Coronary artery (tissue), 2 donors: ENCODE data around the gene SOX18.

Source experiments
- DNase-seq: peaks from one replicate; pipeline ENCODE4 v3.0.0-alpha.2; 2017; ENCODE audit warnings: low spot score
- H3K27ac ChIP-seq, 2 donors: fragments of 200-600 bp; sonication (generic); one replicate each; pipeline ENCODE4 v1.5.1; 2016 to 2019
- H3K4me3 ChIP-seq: fragments of 200-600 bp; sonication (generic); 2 replicates; pipeline ENCODE4 v1.5.1; 2016; ENCODE audit warnings: mild to moderate bottlenecking, moderate library complexity
- TF ChIP-seq, protein P1 (sequence below): fragments of 200-600 bp; sonication (generic); IDR thresholded peaks from one replicate; pipeline ENCODE4 v1.5.1; 2019; ENCODE audit warnings: antibody characterized with exemption

Gene SOX18

DNA sequence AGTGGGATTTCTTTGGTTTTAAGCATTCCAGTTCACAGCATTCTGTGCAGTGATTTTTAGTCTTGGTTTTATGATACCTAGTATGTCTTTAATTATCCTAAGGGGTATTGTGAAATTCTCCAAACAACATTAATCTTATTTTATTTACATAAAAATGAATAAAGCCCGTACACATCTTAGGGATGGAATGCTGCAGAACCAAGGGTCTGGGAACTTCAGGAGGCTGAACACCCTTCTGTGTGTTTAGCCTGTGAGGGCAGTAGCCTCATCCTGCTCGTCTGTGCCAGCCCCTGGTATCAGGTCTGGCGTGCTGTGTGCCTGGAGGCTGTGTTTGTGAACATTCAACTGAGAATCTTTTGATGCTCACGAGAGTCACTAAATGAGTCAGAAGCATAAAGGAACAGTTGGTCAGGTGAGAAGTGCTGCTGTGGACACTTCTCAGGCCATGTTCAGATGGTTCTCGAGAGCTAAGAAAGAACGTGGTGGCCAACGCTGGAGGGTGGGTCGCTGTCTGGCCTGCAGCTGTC, 38.7 kb downstream of the SOX18 start:
- H3K4me3 ChIP-seq, result no peak overlapping the region
- no peak overlapping the region for H3K27ac ChIP-seq
- TF ChIP-seq, protein P1, sequence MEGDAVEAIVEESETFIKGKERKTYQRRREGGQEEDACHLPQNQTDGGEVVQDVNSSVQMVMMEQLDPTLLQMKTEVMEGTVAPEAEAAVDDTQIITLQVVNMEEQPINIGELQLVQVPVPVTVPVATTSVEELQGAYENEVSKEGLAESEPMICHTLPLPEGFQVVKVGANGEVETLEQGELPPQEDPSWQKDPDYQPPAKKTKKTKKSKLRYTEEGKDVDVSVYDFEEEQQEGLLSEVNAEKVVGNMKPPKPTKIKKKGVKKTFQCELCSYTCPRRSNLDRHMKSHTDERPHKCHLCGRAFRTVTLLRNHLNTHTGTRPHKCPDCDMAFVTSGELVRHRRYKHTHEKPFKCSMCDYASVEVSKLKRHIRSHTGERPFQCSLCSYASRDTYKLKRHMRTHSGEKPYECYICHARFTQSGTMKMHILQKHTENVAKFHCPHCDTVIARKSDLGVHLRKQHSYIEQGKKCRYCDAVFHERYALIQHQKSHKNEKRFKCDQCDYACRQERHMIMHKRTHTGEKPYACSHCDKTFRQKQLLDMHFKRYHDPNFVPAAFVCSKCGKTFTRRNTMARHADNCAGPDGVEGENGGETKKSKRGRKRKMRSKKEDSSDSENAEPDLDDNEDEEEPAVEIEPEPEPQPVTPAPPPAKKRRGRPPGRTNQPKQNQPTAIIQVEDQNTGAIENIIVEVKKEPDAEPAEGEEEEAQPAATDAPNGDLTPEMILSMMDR, result no peak
- DNase-seq, result no peak

DNA sequence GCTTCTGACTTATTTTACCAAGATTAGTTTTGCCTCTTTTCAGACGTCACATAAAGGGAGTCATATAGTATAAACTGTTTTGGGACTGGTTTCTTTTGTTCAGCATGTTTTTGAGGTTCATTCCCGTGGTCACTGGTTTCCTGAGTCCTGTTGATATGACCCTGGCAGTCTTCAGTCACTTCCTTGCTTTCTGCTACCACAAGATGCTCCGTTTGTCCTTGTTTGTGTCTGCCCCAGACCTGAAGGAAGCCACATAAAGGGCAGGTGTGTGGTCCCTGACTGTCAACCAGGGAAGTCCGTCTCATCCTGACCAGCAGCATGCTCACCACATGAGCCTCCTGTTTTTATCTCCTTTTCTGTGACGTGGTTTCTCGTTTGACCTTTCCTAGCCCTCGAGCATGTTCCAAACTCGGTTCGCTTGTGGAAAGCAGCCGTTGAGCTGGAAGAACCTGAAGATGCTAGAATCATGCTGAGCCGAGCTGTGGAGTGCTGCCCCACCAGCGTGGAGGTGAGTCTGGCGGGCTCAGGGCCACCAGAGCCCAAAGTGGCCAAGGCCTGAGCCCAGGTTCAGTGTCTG, 39.5 kb downstream of the SOX18 start:
- DNase-seq, result no peak
- TF ChIP-seq, protein P1, result no peak
- no peak overlapping the region for H3K27ac ChIP-seq
- no peak overlapping the region for H3K4me3 ChIP-seq

DNA sequence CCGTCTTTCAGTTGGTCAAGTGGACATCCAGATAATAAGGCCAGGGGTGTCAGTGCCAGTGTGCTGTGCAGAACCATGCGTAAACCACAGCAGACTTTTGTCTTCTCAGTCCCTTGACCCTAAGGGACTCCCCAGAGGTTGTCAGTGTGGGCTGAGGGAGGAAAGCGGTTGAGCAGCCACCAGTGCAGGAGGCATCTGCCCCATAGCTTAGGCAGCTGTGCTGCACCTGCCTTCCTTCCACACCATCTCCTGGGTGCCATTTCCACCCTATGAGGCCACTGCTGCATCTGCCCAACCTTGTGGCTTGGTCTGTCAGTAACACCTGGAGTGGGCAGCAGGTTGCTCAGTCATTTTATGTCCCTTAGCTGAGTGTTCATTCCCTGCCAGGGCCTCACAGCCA, 42.5 kb downstream of the SOX18 start:
- Histone ChIP-seq H3K27ac (no peak overlapping the region), H3K4me3 (no peak overlapping the region)
- no peak for DNase-seq
- TF ChIP-seq, protein P1, result no peak

DNA sequence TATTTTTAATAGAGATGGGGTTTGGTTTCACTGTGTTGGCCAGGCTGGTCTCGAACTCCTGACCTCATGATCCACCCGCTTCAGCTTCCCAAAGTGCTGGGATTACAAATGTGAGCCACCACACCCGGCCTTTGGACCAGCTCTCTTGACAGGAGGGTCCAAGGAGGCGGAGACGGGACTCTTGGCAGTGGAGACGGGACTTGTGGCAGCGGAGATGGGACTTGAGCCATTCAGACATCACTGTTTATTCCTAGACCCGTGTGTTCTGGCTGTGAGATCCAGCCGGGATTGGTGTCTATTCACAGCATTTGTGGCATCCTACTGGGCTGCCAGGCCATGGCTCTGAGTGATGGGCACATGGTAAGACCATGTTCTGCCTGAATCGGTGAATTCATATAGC, 42.9 kb downstream of the SOX18 start:
- DNase-seq, result no peak
- TF ChIP-seq, protein P1, result no peak
- no peak overlapping the region for H3K4me3 ChIP-seq

DNA sequence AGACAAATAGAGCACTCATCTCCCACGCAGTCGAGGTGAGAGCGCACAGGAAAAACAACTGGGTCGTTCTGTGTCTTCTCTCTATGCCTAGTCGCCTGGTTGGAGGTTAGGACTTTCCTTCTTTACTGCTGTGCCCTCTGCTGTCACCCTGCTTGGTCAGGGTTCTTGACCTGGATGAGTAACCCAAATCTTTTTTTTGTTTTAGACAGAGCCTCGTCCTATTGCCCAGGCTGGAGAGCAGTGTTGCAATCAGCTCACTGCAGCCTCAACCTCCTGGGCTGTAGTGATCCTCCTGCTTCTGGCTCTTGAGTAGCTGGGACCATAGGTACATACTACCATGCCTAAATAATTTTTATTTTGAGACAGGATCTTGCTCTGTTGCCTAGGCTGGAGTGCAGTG, 44.0 kb downstream of the SOX18 start:
- no peak for DNase-seq
- no peak overlapping the region for H3K4me3 ChIP-seq
- no peak overlapping the region for H3K27ac ChIP-seq
- TF ChIP-seq, protein P1, result no peak

More for the DNA sequence above, 42.9 kb downstream of the SOX18 start:
- H3K27ac ChIP-seq, result no peak overlapping the region

DNA sequence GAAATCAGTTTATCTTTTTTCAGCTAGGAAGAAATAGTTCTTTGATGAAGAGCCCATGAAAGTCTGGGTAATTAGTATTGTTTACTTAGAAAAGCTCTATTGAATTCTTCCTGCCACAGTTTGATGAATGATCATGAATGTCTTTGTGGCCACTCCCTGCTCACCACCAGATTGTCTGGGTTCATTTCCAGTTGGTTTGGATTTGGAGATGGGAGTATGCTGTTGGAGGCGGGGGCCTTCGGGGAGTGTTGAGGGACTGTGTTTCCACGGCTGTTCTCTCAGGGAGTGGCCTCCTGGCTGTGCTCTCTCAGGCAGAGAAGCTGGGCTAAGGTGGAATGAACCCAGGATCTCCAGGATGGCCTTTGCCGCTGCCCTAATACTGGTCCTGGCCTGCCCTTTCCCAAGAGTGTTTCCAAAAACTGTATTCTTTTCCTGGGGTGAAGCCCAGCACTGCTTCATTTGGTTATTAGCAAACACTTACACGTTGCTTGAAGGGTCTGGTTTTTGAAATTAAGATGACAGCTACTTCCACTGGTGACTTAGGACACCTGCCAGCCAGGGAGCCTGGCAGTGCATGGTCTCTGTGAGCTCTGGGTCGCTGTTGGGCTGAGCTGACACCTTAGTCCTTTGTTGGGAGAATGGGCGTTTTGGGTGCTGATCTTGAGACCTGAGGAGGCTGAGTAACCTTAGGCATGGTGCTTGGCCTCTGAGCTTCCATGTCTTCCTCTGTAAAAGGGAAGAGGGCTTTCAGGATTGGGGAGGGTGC, 45.3 kb downstream of the SOX18 start:
- no peak for DNase-seq
- Histone ChIP-seq H3K4me3 (no peak overlapping the region), H3K27ac (no peak overlapping the region)
- TF ChIP-seq, protein P1, result no peak

DNA sequence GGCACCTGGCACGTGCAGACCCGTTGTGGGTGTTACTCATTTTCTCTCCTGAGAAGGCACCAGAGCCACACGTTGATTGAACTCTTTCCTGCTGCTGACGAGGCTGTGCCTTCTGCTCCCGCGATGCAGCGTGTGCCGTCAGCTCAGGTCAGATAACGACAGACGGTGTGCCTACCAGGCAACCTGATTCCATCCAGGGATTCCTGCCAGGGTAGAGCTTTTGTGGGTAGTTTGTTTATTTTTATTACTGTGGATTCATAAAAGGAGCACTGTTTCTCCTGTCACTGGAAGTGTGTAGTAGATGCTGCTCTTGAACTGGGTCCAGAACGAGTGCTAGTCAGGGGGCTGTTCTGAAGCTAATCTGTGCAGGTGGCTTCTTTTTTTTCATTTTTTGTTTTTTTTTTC, 47.8 kb downstream of the SOX18 start:
- no peak overlapping the region for H3K27ac ChIP-seq
- TF ChIP-seq, protein P1, result no peak
- no peak overlapping the region for H3K4me3 ChIP-seq
- no peak for DNase-seq
